Middle frontal gyrus (tissue), 1 donor: ENCODE measurements around the gene NLGN1.

ENCODE experiments used
- DNase-seq: peaks from one replicate; pipeline ENCODE4 v3.0.0-alpha.2; 2015; ENCODE audit warnings: low spot score; ENCODE audit errors: extremely low spot score

Gene NLGN1

GRCh38 chr3:173709026-173709425 lies 311.5 kb downstream of the NLGN1 start:
- no peak for DNase-seq

GRCh38 chr3:173711619-173712018 lies 314.1 kb downstream of the NLGN1 start:
- DNase-seq, result no peak

DNA sequence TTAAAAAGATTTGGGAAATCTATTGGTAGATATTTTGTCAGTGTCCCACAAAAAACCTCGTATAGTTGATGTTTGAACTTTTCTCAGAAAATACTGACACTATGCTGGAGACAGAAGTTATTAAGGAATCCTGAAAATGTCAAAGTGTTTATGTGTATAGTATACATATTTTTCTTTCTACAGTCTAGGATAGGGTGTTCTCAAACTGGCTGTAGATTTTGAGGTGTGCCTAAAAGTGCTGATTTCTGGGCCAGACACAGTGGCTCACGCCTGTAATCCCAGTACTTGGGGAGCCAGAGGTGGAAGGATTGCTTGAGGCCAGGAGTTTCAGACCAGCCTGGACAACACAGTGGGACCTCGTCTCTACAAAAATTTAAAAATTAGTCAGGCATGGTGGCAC lies 322.0 kb downstream of the NLGN1 start:
- no peak for DNase-seq

DNA sequence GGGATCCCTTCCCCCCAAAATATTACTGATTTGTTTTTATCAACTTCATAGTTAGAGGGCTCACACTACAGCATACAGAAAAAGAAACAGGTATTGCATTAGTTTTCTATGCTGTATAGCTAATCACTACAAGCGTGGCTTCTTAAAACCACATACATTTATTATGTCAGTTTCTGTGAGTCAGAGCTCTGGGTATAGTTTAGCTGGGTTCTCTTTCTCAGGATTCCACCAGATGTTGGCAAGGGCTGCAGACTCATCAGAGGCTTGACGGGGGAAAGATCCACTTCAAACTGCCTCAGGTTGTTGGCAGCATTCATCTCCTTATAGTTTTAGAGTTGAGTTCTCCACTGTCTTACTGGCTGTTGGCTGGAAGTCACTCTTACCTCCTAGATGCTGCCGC lies 328.0 kb downstream of the NLGN1 start:
- DNase-seq, result no peak

DNA sequence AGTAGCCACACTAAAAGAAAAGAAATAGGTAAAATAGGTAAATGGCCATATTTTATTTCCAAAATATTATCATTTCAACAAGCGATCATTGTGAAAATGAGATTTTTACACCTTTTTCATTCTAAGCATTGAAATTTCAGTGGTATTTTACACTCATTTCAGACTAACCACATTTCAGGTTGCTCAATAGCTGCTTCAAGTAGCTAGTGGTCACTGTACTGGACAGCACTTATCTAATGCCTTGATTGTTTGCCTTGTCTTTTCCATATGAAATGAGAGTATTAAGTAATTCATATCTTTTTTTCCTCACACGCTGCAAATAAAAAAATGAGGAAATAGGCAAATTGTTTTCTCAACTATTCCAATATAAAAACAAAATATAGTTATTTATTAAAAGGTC lies 332.8 kb downstream of the NLGN1 start:
- DNase-seq, result no peak

GRCh38 chr3:173732237-173732636 lies 334.7 kb downstream of the NLGN1 start:
- DNase-seq, result peak; percentile 18

DNA sequence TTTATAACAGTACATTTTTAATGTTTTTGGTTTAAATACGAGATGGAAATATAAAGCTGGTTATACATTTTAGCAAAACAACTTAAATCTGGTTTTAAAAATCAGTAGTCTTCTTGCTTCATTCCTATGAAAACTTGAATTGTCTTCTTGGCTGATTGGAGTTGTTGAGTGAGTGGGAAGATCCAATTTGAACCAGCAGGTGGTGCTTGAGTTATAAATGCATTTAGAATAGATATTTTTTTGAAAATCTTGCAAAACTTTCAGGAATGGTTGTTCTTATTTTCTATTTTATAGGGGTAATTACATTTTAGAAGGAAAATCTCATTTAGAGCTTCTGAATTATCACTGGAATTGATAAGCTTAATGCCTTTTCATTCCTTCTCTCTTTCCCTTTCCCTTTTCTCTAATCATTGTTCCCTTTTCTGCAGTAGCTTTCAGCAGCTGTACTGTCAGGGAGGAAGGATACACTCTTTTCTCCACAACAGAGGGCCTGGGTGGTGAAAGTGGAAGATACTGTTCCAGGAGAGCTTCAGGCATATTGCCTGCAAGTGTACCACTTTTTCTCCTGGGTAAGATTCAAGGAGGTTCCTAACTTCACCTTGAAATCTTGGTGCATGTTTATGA lies 335.6 kb downstream of the NLGN1 start:
- DNase-seq, result peak; percentile 16

DNA sequence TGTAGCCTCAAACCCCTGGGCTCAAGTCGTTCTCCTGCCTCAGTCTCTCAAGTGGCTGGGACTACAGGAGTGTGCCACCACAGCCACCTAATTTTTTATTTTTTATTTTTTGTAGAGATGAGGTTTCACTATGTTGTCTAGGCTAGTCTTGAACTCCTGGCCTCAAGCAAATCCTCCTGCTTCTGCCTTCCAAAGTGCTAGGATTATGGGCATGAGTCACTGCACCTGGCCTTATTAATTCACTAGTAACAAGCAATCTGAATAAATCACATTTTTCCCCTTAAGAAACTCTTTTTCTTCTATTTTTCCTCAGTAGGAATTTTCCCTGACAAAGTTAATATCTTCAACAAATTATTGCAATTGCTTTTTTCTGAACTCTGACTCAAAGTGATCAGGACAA lies 336.9 kb downstream of the NLGN1 start:
- no peak for DNase-seq

- DNase-seq, result no peak
These were observed 337.4 kb downstream of the NLGN1 start for GRCh38 chr3:173734895-173735294.

GRCh38 chr3:173735841-173736240 lies 338.3 kb downstream of the NLGN1 start:
- DNase-seq, result no peak

DNA sequence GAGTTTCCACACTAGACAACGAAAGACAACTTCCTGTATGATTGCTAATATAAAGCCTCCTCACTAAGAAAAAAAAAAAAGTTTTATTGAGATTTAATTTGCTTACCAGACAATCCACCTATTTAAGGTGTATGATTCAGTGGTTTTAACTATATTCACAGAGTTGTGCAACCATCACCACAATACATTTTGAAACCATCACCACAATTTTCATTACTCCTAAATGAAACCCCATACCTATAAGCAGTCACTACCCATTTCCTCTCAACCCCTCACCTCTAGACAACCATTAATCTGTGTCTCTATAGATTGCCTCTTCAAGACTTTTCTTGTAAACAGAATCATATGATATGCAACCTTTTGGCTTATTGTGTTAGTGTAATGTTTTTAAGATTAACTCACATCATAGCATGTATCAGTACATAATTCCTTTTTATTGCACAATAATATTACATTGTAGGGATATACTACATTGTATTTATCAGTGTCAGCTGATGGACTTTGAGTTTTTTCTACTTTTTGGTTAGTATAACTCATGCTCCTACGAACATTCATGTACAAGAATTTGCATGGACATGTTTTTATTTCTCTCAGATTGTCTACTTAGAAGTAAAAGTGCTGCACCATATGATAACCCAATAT lies 339.7 kb downstream of the NLGN1 start:
- no peak for DNase-seq

GRCh38 chr3:173739726-173740125 lies 342.2 kb downstream of the NLGN1 start:
- DNase-seq, result no peak

- DNase-seq, result no peak
These were observed 344.9 kb downstream of the NLGN1 start for GRCh38 chr3:173742491-173742890.

GRCh38 chr3:173743111-173743510 lies 345.6 kb downstream of the NLGN1 start:
- no peak for DNase-seq

DNA sequence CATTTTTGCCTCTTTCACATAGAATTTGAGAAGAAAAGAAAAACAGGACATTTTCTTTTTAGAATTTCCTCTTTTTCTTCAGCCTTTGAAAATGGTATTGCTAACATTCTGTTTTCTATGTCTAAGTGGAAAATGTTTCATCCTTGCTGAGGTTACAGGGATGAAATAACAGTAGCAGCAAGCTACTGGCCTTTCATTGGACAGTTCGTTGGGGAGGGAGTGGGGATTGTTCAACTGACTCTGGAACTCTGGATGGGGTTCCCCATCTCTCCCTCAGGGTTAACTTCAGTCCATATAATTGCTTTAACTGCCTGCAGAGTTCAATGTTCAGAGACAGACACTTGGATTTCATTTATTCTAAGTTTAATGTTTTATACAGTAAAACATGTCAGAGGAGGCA lies 346.0 kb downstream of the NLGN1 start:
- DNase-seq, result no peak

DNA sequence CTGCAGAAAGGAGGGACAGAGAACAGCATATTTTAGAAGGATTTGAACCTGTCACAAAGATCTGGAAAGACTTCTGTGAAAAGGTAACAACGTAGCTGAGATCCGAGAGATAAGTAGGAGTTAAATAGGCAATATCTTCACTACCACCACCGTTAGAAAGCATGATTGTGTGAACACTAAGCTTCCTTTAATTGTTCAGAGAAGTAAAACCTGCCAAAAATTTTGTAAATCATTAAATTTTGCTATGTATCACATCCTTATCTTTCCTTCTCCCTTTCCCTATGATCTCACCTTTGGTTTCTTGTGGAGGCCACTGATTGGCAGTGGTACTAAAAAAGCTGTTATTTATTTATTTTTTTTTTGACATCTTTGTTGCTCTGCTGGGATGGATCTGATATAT lies 346.9 kb downstream of the NLGN1 start:
- DNase-seq, result no peak

- DNase-seq, result no peak
These were observed 347.4 kb downstream of the NLGN1 start for GRCh38 chr3:173744895-173745294.

- DNase-seq, result no peak
These were observed 348.6 kb downstream of the NLGN1 start for GRCh38 chr3:173745952-173746682.

- no peak for DNase-seq
These were observed 349.9 kb downstream of the NLGN1 start for GRCh38 chr3:173747427-173747826.

DNA sequence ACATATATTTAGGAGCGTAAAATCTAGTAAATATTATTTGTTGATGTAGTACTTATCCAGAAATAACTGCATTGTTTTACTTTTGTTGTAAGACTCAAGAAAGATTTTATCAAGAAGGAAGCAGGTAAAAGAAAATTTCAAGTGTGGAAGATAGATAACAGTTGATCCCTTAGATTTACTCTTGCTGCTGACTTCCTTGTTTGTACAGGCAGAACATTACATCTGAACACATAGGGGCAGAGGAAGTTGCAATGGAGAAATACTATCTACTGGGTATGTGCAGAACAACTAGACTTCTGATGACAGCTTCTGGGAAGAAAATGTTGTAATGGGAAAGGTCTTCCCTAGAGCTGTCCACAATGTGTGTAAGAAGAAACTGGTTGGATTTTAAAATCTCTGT lies 350.6 kb downstream of the NLGN1 start:
- no peak for DNase-seq

DNA sequence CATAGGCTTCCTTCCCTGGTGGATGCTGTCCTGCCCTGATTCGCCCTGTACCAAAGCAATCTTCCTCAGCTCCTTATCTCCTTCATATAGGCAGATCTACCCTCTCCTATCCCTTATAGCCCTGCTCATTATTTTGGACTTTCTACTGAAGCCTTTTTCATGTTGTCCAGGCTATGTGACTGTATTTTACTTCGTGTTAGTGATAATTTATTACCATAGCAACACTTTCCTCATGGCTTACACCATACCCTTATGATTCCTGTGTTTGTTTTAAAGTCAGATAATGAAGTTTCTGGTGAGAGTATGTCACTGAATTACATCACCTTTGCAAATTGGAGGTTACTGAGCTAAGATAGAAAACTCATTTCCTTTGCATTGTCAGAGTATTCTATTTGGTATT lies 352.6 kb downstream of the NLGN1 start:
- no peak for DNase-seq

- DNase-seq, result no peak
These were observed 353.0 kb downstream of the NLGN1 start for GRCh38 chr3:173750591-173750990.

DNA sequence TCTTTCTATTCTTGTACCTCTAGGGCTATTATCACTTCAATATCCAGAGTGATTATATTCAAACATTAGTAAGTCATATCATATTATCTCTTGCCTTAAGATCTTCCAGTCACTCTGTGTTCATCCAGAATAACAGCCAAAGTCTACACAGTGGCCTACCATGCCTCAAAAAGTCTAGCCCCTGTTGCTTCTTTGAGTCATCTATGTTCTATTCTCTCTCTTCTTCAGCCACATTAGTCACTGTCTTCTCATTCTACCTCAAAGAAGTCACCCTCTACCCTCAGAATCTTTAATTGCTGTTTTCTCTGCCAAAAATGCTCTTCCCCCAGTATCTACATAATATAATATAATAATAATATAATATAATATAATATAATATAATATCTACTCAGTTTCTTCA lies 356.0 kb downstream of the NLGN1 start:
- no peak for DNase-seq
